ENCODE results near the gene GDPGP1.

DNA sequence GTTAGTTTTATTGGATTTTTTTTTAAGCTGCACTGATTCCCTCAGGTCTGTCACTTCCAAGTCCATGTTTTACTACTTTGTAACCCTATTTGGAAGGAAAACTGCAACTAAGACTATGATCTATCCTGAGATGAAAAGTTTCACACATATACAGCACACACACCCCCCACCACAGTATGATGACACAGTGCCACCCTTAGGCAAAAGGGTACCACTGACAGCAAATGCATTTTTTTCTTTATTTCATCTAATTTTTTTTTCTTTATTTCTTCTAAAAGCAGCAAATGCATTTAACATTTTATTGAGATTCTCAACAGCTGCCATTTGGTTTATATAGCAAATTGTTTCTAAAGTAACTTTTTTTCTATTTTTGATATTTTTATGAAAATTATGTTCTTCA, 52.7 kb downstream of the GDPGP1 start:
- TF ChIP-seq POLR2AphosphoS5 (IDR thresholded peaks at IDR 0.05; ENCODE audit: low read depth, low read length), result no peak
- TF ChIP-seq, protein P1, sequence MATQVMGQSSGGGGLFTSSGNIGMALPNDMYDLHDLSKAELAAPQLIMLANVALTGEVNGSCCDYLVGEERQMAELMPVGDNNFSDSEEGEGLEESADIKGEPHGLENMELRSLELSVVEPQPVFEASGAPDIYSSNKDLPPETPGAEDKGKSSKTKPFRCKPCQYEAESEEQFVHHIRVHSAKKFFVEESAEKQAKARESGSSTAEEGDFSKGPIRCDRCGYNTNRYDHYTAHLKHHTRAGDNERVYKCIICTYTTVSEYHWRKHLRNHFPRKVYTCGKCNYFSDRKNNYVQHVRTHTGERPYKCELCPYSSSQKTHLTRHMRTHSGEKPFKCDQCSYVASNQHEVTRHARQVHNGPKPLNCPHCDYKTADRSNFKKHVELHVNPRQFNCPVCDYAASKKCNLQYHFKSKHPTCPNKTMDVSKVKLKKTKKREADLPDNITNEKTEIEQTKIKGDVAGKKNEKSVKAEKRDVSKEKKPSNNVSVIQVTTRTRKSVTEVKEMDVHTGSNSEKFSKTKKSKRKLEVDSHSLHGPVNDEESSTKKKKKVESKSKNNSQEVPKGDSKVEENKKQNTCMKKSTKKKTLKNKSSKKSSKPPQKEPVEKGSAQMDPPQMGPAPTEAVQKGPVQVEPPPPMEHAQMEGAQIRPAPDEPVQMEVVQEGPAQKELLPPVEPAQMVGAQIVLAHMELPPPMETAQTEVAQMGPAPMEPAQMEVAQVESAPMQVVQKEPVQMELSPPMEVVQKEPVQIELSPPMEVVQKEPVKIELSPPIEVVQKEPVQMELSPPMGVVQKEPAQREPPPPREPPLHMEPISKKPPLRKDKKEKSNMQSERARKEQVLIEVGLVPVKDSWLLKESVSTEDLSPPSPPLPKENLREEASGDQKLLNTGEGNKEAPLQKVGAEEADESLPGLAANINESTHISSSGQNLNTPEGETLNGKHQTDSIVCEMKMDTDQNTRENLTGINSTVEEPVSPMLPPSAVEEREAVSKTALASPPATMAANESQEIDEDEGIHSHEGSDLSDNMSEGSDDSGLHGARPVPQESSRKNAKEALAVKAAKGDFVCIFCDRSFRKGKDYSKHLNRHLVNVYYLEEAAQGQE (IDR thresholded peaks at IDR 0.05; ENCODE audit: insufficient read depth in 1 of 2, low read depth in 2 of 2, low read length in 1 of 2), result no peak
